Brain pericyte (primary cell): Measurements from ENCODE around the gene CHAC1.

ENCODE experiments used
- DNase-seq: peaks from one replicate; pipeline ENCODE4 v3.0.0-alpha.2; 2012; ENCODE audit warnings: low read depth, low spot score

CHAC1 gene

DNA sequence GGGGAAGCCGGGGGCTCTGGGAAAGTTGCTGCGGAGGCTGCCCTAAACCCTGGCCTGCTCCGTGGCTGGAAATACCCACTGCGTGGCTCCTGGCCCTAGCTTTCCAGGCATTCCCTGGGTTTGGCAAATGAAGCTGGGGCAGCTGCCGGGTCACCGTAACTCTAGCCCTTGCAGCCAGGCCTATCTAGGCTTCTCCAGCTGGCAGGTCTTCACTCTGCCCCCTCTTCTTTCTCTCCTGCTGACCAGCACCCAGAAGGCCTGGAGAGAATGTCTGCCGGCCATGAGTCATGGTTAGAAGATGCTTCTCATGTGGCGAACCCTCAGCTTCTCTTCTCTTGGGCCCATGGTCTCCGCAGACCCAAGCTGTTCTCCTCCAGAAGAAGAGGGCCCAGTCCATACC lies 29.7 kb upstream of the CHAC1 start:
- no peak for DNase-seq

DNA sequence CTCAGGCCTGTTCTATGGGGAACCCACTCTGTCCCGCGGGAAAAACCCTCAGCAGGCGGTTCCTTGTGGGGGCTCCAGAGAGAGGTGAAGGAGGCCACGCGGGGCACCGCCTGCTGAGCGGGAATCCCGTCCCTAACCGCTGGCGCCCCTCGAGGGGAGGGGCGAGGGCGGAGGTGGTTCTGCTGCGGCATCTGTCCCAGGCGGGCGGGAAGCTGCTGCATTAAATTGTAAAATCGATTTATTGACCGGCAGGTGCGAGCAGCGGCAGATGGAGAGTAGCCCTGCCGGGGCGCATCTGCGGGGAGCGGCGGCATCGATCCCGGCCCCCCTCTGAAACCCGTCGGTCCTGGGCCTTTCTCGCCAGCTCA lies 27.8 kb upstream of the CHAC1 start:
- no peak for DNase-seq

DNA sequence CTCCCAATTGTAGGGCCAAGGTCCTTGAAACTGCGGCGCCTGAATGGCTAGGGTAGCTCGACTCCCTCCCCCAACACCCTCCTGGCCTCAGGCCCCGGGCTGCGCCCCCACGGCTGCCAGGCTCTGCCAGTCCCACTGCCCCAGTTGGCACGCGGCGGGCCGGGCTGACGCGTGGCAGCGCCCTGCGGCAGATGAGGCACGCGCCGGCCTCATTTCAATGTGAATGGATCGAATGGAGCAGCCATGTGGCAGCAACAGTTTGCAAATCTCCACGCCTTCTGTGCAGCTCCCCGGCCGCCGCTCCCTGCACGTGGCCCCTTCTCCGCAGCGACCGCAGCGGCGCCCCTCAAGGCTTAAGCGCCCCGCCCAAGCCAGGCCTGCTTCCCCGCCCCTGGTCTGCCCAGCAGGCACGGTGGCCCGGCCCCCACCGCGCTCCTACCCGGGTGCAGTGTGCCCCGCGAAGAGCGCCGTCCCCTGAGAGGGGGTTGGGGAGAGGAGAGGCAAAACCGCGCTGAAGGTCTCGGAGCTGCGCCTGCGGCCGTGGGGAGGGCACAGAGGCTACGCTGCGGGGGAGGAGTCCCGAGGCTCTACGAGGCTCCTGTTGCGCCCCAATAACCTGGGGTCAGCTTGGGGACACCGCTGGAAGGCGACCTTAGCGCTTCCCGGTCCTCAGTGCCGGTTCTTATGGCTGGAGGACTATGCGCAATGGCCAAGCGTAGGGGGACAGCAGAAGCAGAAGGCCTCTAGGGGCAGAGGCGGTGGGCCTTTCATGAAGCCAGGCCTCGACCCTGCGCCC lies 27.2 kb upstream of the CHAC1 start:
- no peak for DNase-seq

DNA sequence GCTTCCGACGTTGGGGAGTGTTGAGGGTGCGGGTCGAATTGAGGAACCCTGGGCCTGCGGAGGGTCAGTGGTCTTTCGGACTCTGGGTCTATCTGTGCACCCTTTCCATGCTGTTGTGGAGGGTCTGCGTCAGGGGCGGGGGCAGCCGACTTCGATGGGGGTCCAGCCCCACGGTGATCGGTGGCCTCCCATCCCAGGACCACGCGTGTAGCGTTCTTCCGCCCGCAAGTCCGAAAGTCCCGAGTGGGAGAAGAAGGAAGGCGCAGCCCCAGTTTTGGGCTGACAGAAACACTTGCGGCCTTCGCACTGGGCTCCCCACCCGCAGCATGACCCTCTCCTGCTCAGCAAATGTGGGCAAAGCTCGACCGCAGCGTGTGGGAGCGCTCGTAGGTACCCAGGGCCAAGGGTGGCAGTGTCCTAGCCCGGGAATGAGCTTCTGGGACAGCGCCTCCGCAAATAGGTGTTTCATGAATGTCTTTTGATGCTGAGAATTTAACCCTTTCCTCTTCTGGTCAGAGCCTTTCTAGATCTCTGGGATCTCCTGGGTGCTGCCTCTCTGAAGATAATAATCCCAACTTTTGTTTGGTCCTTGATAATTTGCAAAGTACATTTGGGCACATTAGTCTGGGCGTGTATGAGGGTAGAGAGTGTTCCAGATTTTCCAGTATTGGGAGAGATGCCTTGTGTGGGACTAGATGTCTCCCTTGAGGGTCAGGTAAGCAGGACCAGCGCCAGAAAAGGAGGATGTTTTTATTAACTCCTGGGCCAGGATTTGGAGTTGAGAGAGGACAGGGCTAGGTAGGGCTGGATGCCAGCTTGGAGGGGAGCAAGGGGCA lies 26.4 kb upstream of the CHAC1 start:
- no peak for DNase-seq

DNA sequence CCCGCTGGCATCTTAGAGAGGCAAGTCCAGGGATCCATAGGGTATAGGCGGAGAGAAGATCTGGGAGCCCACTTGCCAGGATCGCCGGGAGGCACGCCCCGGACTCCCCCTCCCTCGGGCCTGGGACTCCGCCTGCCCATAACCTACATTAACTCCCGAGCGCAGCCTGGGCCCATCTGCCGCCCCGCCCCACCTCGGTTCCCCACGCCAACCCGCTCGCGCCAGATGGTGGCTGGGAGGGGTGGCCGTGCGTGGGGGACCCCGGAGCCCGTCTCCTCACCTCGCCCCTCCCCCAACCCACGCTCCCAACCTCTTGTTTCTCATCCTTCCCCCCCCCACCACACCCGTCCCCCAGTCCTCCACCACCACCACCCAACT lies 25.8 kb upstream of the CHAC1 start:
- DNase-seq, result no peak

DNA sequence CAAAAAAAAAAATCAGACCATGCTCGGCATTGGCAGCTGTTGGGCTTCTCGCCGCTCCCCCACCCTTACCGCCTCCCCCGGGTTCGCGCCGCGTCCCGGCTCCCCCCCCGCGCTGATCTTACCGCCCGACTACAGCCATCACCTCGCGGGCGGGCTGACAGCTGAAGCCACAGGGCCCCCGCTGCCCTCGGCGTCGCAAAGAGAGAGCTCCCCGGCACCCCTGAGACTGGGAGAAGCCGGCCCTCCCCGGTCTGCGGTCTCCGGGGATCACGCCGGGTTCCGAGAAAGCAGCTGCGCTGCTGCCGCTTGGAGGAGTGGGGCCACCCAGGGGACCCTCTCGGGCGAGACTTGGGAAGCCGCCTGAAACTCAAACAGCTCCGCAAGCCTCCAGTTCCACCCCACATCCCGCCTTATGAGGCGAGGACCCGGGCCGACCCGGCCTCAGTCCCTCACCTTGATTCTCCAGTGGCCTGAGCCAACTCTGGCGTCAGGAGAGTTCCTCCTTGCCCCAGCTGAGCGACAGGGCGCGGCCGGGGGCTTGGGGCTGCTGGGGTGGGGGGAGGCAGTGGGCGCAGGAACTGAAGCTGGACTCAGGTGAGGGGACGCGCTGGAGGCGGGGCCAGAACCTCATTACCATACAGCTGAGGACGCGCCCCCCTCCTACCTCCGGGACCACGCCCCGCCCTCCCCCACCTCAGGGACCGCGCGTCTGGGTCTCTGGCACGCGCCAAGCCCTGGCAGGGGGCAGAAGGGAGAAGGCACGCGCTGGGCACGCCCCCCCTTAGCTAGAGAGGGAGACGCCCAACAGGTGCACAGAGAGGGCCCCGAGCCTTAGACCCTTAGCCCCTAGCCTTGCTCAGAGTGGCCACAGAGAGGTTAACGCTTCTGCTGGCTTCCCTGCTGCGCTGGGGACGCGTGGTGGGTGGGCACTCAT lies 25.1 kb upstream of the CHAC1 start:
- no peak for DNase-seq

DNA sequence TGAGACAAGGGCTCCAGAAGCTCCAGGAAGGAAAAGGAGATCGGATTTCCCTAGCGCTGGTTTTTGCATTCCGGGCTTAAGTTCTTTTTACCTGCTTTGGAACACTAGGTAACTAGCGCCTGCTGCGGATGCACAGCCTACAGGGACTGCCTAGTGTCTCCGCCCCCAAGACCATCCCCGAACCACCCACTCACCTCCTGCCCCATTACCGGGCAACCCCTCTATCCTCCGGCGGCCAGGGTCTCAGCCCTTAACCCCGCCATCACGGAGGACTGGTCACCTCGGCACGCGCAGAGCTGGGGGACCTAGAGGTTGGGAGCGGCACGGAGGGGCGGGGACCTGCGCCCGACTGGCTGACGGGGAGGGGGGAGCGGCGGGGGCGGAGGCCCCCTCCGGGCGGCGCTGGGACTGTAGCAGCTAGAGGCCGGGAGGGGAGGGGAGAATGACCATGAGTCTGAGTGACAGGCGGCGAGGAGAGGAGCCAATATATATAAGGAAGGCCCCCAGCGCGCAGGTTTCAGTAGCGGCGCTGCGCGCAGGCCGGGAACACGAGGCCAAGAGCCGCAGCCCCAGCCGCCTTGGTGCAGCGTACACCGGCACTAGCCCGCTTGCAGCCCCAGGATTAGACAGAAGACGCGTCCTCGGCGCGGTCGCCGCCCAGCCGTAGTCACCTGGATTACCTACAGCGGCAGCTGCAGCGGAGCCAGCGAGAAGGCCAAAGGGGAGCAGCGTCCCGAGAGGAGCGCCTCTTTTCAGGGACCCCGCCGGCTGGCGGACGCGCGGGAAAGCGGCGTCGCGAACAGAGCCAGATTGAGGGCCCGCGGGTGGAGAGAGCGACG lies 24.2 kb upstream of the CHAC1 start, which contains the start of gene DLL4:
Gene DLL4 (plus strand): TSS at position 520 of the 839 bp plus-strand sequence. CDS start 329 bp downstream, outside the sequence.
- no peak for DNase-seq

DNA sequence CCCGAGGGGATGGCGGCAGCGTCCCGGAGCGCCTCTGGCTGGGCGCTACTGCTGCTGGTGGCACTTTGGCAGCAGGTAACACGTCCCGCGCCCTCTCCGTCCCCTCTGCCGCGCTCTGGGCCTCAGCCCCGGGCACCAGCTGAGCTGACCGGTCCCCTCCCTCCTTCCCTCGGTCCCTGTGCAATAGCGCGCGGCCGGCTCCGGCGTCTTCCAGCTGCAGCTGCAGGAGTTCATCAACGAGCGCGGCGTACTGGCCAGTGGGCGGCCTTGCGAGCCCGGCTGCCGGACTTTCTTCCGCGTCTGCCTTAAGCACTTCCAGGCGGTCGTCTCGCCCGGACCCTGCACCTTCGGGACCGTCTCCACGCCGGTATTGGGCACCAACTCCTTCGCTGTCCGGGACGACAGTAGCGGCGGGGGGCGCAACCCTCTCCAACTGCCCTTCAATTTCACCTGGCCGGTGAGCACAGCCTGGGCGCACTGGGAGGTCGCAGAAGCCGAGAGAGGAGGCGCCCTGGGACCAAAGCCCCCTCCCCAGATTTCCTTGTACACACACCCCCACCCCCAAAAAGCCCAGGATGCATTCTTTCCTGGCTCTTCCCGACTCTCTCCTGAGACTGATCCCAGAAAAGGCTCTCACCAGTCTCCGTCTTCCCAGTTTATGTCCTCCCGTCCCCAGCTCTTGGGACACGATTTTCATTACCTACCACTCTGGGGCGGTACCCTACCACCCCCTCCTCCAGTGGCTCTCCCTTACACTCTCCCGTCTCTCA lies 23.4 kb upstream of the CHAC1 start:
- no peak for DNase-seq

DNA sequence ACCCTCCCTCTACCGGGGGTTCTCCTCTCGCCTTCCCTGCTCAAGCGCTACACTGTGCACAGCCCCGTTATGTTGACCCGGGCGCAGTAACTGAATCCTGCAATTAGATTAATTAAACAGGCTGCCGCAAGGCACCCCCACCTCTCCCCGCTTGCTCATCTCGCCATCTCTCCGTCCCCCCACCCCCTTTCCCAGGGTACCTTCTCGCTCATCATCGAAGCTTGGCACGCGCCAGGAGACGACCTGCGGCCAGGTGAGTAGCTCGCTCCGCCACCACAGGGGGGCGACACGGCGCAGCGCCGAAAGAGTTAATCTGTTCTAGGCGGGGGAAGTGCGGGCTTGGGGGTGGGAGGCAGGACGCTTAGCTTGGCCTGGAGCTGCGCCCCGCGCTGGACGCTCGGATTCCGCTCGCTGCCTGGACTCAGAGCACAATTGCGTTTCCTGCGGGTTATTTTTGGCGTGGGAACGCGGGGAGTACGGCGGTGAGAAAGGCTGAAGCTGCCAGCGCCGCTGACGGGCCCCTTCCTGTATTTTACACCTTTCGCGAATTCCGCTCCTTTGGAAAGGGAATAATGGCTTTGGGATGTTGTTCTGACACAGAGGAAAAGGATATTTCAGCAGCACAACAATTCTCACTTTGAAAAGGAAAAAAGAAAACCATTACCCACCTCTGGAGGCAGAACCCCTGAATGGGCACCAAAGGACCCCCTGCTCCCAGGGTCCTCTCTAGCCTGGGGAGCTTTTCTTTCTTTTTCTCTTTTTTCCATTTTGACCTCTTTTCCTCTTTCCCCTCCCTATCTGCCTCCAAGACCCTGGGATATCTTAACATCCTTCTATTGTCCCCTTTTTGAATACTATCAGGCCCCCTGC lies 22.6 kb upstream of the CHAC1 start:
- no peak for DNase-seq

DNA sequence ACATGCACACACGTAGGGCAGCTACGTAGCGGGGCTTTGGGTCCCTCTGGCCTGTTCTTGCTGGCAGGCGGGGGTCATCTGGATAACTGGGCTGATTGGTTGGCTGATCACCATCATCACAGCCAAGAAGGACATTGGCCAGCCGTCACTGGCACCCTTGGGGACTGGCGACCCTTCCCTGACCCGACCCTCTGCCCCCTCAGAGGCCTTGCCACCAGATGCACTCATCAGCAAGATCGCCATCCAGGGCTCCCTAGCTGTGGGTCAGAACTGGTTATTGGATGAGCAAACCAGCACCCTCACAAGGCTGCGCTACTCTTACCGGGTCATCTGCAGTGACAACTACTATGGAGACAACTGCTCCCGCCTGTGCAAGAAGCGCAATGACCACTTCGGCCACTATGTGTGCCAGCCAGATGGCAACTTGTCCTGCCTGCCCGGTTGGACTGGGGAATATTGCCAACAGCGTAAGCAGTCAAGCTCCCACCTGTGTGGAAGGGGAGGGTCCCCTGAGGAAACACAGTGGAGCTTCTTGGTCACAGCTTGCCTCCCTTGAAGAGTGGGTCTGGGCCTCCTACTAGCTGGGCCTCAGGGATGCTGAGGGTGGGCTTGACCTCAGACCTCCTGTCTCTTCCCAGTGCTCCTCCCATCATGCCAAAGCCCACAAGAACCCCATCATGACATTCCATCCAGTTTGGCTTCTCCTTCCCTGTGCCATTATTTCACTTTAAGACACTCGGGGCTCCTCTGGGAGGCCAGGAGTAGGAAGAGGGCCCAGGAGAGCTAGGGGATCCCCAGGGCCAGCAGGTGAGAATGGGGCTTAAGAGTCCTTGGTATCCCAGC lies 21.8 kb upstream of the CHAC1 start:
- no peak for DNase-seq

DNA sequence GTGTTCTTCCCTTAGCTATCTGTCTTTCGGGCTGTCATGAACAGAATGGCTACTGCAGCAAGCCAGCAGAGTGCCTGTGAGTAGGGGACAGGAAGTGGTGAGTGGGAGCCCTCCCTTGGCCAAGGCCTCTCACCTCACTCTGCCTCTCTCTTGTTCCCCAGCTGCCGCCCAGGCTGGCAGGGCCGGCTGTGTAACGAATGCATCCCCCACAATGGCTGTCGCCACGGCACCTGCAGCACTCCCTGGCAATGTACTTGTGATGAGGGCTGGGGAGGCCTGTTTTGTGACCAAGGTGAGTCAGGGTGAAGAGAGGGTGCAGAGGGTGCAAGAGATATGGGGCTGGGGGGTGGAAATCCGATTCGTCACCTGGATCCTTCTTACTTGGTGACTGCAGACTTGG lies 21.1 kb upstream of the CHAC1 start:
- no peak for DNase-seq

DNA sequence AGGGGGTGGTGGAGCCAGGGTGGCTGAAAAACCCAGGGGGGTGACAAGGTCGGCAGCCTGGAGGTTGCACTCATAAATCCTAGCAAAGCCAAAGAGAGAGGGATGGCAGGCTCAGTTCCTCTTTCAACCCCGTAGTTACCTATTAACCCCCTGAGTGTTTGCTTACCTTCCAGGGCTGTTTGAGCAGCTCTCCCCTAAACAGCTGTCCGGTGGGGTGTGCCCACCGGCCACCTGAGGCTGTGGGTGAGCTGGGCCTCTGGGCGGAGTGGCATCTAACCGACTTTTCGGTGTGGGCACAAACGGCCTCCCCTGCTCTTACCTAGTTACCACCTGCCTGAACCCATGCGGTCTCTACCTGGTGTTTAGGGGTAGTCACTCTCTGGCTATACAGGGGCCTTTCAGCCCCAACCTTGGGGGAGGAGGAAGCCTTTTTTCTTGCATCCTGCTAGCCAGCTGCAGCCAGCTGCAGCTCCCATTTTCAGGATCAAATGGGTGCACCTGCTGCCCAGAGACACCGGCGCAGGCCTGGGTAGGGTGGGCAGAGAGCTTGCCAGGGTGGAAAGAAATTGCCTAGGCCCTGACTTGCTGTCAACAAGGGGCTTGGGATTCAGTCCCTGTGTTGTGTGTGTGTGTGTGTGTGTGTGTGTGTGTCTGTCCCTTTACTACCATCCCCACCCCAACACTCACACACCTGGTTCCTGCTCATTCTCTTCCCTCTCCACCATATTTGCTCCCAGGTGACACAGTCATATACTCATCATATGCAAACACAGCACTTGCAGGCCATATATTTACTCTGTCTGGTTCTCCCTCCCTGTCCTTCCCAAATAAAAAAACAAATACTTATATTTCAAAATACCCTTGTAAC lies 20.4 kb upstream of the CHAC1 start:
- DNase-seq, result no peak

DNA sequence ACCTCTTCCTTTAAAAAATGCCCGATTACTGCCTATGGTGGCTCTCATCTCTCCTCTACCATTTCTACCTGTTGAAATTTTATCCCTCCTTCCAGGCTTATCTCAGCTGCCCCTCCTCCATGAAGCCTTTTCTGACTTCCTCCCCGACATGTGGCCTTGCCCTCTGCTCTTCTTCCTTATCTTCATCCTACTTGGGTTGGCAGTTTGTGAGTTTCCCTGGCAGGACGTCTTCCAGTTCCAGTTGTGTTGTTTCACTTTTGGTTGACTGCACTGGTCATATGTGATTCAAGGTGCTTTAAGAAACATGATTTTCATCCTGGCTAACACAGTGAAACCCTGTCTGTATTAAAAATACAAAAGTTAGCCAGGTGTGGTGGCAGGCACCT lies 19.8 kb upstream of the CHAC1 start:
- no peak for DNase-seq

DNA sequence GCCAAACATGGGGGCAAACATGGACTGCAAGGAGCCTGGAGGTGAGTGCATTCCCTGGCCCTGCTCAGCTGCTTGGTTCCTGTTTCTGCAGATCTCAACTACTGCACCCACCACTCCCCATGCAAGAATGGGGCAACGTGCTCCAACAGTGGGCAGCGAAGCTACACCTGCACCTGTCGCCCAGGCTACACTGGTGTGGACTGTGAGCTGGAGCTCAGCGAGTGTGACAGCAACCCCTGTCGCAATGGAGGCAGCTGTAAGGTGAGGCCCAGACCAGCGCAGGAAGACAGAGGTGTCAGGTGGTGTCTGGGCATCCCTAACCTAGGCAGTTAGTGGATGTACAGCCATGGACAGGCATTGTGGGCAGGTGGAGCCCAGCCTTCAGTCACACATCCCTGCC lies 18.8 kb upstream of the CHAC1 start:
- no peak for DNase-seq

DNA sequence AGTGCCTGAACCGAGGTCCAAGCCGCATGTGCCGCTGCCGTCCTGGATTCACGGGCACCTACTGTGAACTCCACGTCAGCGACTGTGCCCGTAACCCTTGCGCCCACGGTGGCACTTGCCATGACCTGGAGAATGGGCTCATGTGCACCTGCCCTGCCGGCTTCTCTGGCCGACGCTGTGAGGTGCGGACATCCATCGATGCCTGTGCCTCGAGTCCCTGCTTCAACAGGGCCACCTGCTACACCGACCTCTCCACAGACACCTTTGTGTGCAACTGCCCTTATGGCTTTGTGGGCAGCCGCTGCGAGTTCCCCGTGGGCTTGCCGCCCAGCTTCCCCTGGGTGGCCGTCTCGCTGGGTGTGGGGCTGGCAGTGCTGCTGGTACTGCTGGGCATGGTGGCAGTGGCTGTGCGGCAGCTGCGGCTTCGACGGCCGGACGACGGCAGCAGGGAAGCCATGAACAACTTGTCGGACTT lies 17.0 kb upstream of the CHAC1 start:
- no peak for DNase-seq

DNA sequence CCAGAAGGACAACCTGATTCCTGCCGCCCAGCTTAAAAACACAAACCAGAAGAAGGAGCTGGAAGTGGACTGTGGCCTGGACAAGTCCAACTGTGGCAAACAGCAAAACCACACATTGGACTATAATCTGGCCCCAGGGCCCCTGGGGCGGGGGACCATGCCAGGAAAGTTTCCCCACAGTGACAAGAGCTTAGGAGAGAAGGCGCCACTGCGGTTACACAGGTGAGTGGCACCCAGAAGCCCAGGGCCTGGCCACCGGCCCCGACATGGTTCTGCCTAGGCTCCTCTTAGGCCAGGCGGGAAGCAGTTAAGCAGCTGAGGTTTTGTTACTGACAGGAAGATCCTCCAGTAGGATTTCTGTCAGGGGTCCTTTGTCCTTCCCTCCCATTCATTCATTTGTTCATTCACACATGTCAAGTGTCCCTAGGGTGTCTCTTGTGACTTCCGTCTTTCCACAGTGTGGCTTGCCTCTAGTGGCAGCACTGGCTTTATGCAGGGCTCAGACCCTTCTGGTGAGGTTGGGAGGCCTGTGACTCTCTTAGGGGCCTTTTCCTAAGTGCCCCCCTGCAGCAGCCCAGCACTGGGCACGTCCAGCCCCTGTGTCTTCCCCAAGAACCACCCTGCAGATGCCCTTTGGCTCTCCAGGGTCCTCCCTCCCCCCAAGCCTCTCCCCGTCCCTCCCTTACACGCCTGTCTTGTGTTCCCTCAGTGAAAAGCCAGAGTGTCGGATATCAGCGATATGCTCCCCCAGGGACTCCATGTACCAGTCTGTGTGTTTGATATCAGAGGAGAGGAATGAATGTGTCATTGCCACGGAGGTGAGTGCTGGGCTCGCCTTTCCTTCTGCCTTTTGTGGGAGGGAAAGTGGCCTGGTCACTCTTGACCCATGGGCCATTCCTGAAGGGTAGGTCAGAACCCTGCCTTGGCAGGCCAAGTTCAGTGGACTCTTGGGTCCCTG lies 16.3 kb upstream of the CHAC1 start:
- no peak for DNase-seq
